NCI-H146 (cell line): ENCODE data around the gene SRSF6.
"Not testable (repeated sequence)": the region's sequence is repeated elsewhere in the genome, so short reads cannot be mapped to it uniquely, and the experiment has no call there.

Experiments used
- DNase-seq: peaks from one replicate; lab custom pipeline; 2025; lab: John Stamatoyannopoulos, UW

Gene SRSF6

DNA sequence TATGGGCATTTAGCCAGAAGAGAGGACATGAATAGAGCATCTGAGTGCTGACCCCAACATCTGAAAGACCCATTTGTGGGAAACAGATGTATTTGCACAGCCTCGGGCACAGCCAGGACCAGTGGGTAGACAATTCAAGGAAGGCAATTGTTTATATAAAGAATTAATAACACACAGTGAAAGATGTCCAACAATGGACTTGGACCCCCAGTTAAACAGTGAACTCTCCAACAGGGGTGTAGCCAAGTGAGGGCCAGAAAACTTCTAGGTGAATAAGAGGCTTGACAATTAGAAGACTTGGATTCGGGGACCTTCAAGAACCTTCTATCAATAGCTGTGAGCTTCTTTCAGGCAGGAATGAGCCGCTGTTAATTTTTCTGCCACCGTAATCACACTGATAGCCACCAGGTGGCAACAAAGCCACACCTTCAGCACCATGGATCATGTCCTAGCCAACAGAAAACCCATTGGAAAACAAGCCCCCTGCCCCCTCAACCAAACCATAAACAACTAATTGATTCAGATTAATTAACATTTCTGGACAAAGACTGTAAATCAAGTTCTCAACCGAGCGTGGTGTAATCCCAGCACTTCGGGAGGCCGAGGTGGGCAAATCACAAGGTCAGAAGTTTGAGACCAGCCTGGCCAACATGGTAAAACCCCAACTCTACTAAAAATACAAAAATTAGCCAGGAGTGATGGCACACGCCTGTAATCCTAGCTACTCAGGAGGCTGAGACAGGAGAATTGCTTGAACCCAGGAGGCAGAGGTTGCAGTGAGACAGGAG, 8.8 kb upstream of the SRSF6 start:
- DNase-seq = peak; percentile 65

DNA sequence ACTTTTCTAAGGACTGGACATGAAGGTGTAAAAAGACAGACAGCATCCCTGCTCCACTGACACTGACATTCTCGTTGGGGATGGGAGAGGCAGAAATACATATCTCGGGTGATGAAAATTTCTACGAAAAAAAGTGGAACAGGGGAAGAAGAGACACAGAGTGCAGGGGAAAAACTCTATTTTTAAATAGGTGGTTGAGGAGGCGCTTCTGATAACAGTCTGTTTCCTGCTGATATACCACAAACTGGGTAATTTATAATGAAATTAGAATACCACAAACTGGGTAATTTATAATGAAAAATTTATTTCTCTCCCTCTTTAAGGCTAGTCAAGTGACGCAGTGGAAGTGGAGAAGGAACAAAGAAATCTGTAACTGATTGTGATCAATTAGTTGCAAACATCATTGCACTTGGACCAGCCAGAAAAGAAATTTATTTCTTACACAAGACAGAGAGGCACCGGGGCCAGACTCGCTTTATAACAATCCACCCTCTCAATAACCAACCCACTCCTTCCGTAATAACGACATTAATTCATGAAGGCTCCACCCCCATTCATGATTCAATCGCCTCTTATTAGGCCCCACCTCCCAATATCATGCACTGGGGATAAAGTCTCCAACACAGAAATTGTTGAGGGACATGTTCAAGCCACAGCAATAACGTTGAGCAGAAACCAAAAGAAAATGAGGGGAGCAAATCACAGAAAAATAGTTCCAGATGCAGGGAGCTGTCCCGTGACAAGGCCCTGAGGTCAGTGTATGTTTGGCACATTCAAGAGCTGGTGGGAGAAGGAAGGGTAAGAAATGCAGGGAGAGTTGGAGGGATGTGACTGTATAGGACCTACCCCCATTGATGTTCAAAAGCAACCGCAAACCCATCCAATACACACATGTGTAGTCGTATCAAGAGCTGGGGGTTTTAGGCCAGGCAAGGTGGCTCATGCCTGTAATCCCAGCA, 6.6 kb upstream of the SRSF6 start:
- DNase-seq = no peak

- DNase-seq = no peak
Observed at GRCh38 chr20:43452404-43453126, 5.1 kb upstream of the SRSF6 start.

- not testable (repeated sequence) for DNase-seq
Observed at GRCh38 chr20:43456252-43456651, 1.4 kb upstream of the SRSF6 start.

GRCh38 chr20:43456809-43457639, 672 bp upstream of the SRSF6 start:
- peak; percentile 97 for DNase-seq

DNA sequence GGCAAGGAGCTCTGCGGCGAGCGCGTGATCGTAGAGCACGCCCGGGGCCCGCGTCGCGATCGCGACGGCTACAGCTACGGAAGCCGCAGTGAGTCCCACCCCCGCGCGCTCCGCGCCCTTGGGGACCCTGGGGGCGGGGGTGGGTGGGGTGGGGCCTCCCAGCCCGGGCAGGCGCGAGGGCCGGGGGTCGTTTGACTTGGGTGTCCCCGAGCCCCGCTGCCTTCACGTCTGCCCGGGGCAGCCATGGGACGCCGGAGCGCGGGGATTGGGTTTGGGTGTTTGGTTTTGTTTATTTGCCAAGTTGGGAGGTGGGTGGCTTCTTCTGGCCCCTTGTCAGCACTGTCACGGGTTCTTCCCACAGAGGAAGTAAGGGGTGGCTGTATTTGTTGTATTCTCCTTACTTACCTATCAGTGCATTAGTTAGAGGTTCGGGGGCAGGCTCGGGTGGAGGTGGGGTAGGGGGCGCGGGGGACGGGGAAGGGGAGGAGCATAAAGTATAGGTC, 777 bp downstream of the SRSF6 start:
- peak; percentile 54 for DNase-seq

GRCh38 chr20:43459022-43459942, 1.6 kb downstream of the SRSF6 start:
- no peak for DNase-seq

DNA sequence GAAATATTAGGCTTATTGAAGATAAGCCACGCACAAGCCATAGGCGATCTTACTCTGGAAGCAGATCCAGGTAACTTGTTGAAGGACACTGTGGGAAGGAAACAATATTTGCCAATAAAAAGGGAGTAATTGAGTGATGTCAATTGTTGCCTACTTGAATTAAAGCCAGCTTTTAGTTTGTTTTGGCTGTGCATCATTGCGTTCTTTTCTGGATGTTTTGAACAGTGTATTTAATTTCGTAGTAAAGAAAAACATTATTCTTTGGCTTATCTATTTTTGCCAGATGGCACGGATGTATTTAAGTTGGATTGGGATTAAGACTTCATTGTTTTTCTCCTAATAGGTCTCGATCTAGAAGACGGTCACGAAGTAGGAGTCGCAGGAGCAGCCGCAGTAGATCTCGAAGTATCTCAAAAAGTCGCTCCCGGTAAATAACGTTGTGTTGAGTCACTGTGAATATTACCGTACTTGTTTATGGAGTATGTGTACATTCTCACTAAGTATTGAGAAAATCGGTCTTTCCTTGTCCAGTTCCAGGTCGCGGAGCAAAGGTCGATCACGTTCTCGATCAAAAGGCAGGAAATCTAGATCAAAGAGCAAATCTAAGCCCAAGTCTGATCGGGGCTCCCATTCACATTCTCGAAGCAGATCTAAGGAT, 2.6 kb downstream of the SRSF6 start:
- no peak for DNase-seq

DNA sequence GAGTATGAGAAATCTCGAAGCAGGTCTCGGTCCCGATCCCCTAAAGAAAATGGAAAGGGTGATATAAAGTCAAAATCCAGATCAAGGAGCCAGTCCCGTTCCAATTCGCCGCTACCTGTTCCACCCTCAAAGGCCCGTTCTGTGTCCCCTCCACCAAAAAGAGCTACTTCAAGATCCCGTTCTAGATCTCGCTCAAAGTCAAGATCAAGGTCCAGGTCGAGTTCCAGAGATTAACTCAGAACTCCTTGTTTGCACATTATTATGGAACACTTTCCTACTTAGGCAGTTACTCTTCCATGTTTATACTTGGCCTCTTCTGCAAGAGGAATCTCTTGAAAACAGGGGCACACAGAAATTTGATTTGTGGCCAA, 3.1 kb downstream of the SRSF6 start:
- no peak for DNase-seq

DNA sequence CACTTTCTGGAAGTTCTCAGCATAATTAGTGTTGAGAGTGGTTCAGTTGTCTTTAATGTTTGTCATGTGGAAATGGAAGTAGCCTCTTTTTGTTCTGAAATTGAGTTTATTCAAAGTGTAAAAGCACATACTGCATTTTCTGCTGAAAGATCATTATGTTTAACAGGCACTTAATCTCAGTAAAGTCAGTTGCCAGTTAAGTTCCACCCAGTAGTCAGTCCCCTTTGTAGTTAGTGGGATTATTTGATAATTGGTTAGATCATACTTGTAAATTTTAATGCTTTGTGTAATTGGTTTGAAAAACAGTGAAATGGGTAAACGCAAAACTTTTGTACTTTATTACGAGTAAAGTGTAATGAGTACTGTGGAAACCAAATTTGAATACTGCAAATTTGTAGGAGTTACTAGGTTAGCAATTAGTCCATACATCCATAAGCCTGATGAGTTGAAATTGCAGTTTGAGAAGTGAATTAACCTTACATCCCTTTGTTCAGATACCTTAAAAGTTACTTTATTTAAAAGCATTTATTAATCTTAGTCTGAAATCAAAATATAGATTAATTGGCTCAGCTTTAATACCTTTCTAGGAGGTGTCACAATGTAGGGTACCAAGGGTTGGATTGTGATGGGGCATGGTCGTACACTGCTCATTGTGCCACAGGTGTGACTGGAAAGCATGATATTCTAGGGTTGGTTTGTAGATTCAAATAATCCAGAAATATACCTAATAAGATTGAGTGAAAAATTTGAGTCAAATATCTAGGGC, 4.4 kb downstream of the SRSF6 start:
- DNase-seq = no peak

- no peak for DNase-seq
Observed at GRCh38 chr20:43462660-43463526, 5.2 kb downstream of the SRSF6 start.

GRCh38 chr20:43463527-43464218, 6.0 kb downstream of the SRSF6 start:
- DNase-seq = no peak

- DNase-seq = no peak
Observed at GRCh38 chr20:43464219-43464790, 6.6 kb downstream of the SRSF6 start.

GRCh38 chr20:43465625-43465943, 7.9 kb downstream of the SRSF6 start:
- DNase-seq = no peak

DNA sequence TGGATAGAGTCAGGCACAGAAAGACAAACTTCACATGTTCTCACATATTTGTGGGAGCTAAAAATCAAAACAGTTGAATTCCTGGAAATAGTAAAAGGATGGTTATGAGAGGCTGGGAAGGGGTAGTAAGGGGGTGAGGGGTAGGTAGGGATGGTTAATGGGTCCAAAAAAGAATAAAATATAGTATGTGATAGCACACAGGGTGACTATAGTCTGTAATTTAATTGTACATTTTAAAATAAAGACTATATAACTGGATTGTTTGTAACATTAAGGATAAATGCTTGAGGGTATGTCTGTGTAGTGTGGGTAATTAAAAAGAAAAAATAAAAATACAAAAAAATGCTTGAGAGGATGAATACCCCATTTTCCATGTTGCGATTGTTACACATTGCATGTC, 9.9 kb downstream of the SRSF6 start:
- no peak for DNase-seq

DNA sequence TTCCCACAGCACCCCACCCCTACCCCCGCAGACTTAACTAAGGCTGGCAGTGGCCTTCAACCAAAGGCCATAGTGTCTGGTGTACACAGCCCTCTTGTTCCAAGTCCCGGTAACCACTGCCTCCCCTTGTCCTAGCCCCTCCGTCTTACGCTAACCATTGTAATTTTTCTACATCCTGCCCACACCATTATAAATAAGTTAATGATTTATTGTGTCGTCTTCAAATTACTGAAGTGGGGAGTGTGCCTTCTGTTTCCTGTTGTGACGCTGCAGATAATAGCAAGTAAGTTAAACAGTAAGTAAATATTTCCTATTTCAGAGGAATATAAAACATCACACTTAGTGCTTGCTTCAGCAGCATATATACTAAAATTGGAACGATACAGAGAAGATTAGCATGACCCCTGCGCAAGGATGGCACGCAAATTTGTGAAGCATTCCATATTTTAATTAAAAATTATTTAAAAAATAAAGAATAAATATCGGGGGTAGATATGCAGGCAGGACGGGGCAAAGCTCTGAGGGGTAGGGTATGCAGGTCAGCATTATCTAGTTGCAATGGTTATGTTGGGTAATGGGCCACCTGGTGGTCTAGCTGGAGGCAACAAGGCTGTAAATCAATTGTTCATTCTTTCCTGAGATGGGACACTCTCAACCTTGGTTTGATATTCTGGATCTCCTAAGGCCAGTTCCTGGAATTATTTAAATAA, 15.1 kb downstream of the SRSF6 start:
- no peak for DNase-seq

DNA sequence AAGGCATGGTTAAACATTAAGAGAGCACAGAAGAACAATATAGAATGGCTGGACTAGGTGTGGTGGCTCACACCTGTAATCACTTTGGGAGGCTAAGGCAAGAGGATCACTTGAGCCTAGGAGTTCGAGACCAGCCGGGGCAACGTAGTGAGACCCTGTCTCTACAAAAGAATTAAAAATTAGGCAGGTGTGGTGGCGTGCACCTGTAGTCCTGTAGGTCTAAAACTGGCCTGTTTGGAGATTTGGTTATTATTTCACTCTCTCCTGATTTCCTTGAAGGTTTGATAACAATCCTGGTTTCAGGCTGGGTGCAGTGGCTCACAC, 15.6 kb downstream of the SRSF6 start:
- DNase-seq = no peak
